Activated CD8-positive, alpha-beta T cell treated with anti-CD3 and anti-CD28 coated beads, Interleukin-2, amount 10 ng/mL, durations not matched to agents 7 days and 5 days (primary cell): ENCODE results near the gene ADPGK. TPM values are rescaled to one million over a fixed set of nuclear protein-coding genes. Genes with fewer than 3 reads are reported as not detected.
A peak's percentile ranks its signal among the peaks of the same experiment; 100 is the strongest.

Experiments
- ATAC-seq: fragments of 150-1000 bp; cut with Tn5 transposase; one replicate; pipeline ENCODE4 v1.10.0; 2021; ENCODE audit warnings: moderate library complexity
- CTCF ChIA-PET: fragments of 350-600 bp; sonication (Branson Sonifier 250); formaldehyde crosslinking; loops from one replicate; lab custom pipeline; 2021; ENCODE audit warnings: antibody characterized with exemption; lab: Charles Lee
- POLR2A ChIA-PET: fragments of 350-600 bp; sonication (Branson Sonifier 250); formaldehyde crosslinking; loops from one replicate; lab custom pipeline; 2021; ENCODE audit warnings: antibody characterized with exemption; lab: Charles Lee
- DNase-seq: peaks from one replicate; pipeline ENCODE4 v3.0.0-alpha.2; 2020
- H3K27ac Mint-ChIP-seq: one replicate; pipeline ENCODE4 v1.8.0; 2021; ENCODE audit warnings: mild to moderate bottlenecking, mixed read lengths
- H3K27me3 Mint-ChIP-seq: one replicate; pipeline ENCODE4 v1.8.0; 2021; ENCODE audit warnings: low read depth, mixed read lengths
- H3K36me3 Mint-ChIP-seq: one replicate; pipeline ENCODE4 v1.8.0; 2021; ENCODE audit warnings: low read depth, mixed read lengths
- H3K4me1 Mint-ChIP-seq: one replicate; pipeline ENCODE4 v1.8.0; 2021; ENCODE audit warnings: low read depth, mixed read lengths
- H3K4me3 Mint-ChIP-seq: one replicate; pipeline ENCODE4 v1.8.0; 2021; ENCODE audit warnings: mild to moderate bottlenecking, mixed read lengths
- H3K9me3 Mint-ChIP-seq: one replicate; pipeline ENCODE4 v1.8.0; 2022; ENCODE audit warnings: mixed read lengths; ENCODE audit not compliant: insufficient read depth
- total RNA-seq, 2 experiments: library from RNA; stranded (reverse); gene quantifications; one replicate each; pipeline ENCODE4 v1.2.3, GENCODE V29; 2021

Gene ADPGK
- total RNA-seq, 2 experiments from 2014 or later: 69.3 to 76.2 TPM

- Mint-ChIP-seq H3K9me3 (peaks cover 17% of the 10 kb centered on the region), H3K4me3 (no peak overlapping the region), H3K27ac (no peak overlapping the region), H3K36me3 (peaks cover 73% of the 10 kb centered on the region), H3K4me1 (peaks cover 15% of the 10 kb centered on the region), H3K27me3 (no peaks in the 10 kb centered on the region)
- ATAC-seq (no peak), DNase-seq (no peak)
- CTCF ChIA-PET: interaction anchor here (6.2 kb wide), 1 partner anchor 49 kb away, joined by 23 read pairs; no protein-coding TSS in a partner anchor
- POLR2A ChIA-PET: no interaction called here
Measured at GRCh38 chr15:72771329-72771725, 12.2 kb downstream of the ADPGK start.

- Mint-ChIP-seq H3K36me3 (peaks cover 75% of the 10 kb centered on the region), H3K4me3 (no peak overlapping the region), H3K27me3 (no peaks in the 10 kb centered on the region), H3K27ac (no peak overlapping the region), H3K9me3 (peaks cover 17% of the 10 kb centered on the region), H3K4me1 (peaks cover 15% of the 10 kb centered on the region)
- ChIA-PET CTCF (no interaction called here), POLR2A (no interaction called here)
- DNase-seq: no peak
- ATAC-seq: no peak
Measured at GRCh38 chr15:72770673-72771328, 12.8 kb downstream of the ADPGK start.

GRCh38 chr15:72766780-72767179, 16.8 kb downstream of the ADPGK start:
- Mint-ChIP-seq H3K4me3 (no peak overlapping the region), H3K36me3 (peaks cover 79% of the 10 kb centered on the region)
- no peak for ATAC-seq

GRCh38 chr15:72766025-72766424, 17.5 kb downstream of the ADPGK start:
- Mint-ChIP-seq H3K9me3 (peaks cover 17% of the 10 kb centered on the region), H3K36me3 (peaks cover 79% of the 10 kb centered on the region), H3K27me3 (no peaks in the 10 kb centered on the region), H3K27ac (no peak overlapping the region), H3K4me1 (peaks cover 8% of the 10 kb centered on the region), H3K4me3 (no peak overlapping the region)
- POLR2A ChIA-PET: interaction anchor here (0.6 to 0.7 kb wide), 2 partner anchors 331 to 423 kb away, joined by 4 read pairs; no protein-coding TSS in a partner anchor
- CTCF ChIA-PET: interaction anchor here (3.1 kb wide), 1 partner anchor 44 kb away, joined by 16 read pairs; no protein-coding TSS in a partner anchor
- ATAC-seq: no peak
- no peak for DNase-seq

More at GRCh38 chr15:72766780-72767179, 16.8 kb downstream of the ADPGK start:
- Mint-ChIP-seq H3K9me3 (peaks cover 17% of the 10 kb centered on the region), H3K27ac (no peak overlapping the region), H3K27me3 (no peaks in the 10 kb centered on the region), H3K4me1 (peaks cover 6% of the 10 kb centered on the region)
- DNase-seq: no peak
- POLR2A ChIA-PET: no interaction called here
- CTCF ChIA-PET: interaction anchor here (1.3 to 3.1 kb wide), 3 partner anchors 17 to 45 kb away, joined by 3 to 16 read pairs (median 11); no protein-coding TSS in a partner anchor

- no peak for DNase-seq
- ChIA-PET CTCF (interaction anchor here (0.6 to 3.1 kb wide), 5 partner anchors 11 to 321 kb away, joined by 3 to 16 read pairs (median 3); no protein-coding TSS in a partner anchor), POLR2A (no interaction called here)
- no peaks in the 10 kb centered on the region for H3K27me3 Mint-ChIP-seq
- peaks cover 81% of the 10 kb centered on the region for H3K36me3 Mint-ChIP-seq
- peaks cover 8% of the 10 kb centered on the region for H3K4me1 Mint-ChIP-seq
- no peak for ATAC-seq
- H3K9me3 Mint-ChIP-seq: peaks cover 17% of the 10 kb centered on the region
- no peak overlapping the region for H3K4me3 Mint-ChIP-seq
- no peak overlapping the region for H3K27ac Mint-ChIP-seq
Measured at GRCh38 chr15:72764656-72765055, 18.9 kb downstream of the ADPGK start.

GRCh38 chr15:72760590-72761260, 22.8 kb downstream of the ADPGK start:
- ChIA-PET CTCF (no interaction called here), POLR2A (no interaction called here)
- ATAC-seq (no peak), DNase-seq (no peak)
- no peak overlapping the region for H3K27ac Mint-ChIP-seq
- peaks cover 8% of the 10 kb centered on the region for H3K4me1 Mint-ChIP-seq
- H3K27me3 Mint-ChIP-seq: no peaks in the 10 kb centered on the region
- no peak overlapping the region for H3K4me3 Mint-ChIP-seq
- H3K36me3 Mint-ChIP-seq: peaks cover 74% of the 10 kb centered on the region
- no peaks in the 10 kb centered on the region for H3K9me3 Mint-ChIP-seq

GRCh38 chr15:72758182-72758581, 25.4 kb downstream of the ADPGK start:
- ATAC-seq (no peak), DNase-seq (no peak)
- Mint-ChIP-seq H3K4me3 (no peak overlapping the region), H3K27me3 (no peaks in the 10 kb centered on the region), H3K36me3 (peaks cover 80% of the 10 kb centered on the region), H3K9me3 (no peaks in the 10 kb centered on the region), H3K4me1 (peaks cover 9% of the 10 kb centered on the region), H3K27ac (no peak overlapping the region)
- ChIA-PET CTCF (no interaction called here), POLR2A (no interaction called here)

GRCh38 chr15:72754096-72754495, 29.5 kb downstream of the ADPGK start:
- H3K36me3 Mint-ChIP-seq: peaks cover 64% of the 10 kb centered on the region
- peaks cover 22% of the 10 kb centered on the region for H3K4me1 Mint-ChIP-seq
- no peak for DNase-seq

GRCh38 chr15:72751751-72752455, 31.7 kb downstream of the ADPGK start:
- Mint-ChIP-seq H3K27ac (peak overlapping the region; percentile 66), H3K4me3 (no peak overlapping the region), H3K9me3 (no peaks in the 10 kb centered on the region), H3K4me1 (peaks cover 22% of the 10 kb centered on the region), H3K36me3 (peaks cover 55% of the 10 kb centered on the region), H3K27me3 (no peaks in the 10 kb centered on the region)
- POLR2A ChIA-PET: interaction anchor here (1.7 kb wide), 2 partner anchors 9 to 12 kb away, joined by 4 to 5 read pairs; no protein-coding TSS in a partner anchor
- no peak for DNase-seq
- no peak for ATAC-seq
- CTCF ChIA-PET: interaction anchor here (1.2 to 2.6 kb wide), 5 partner anchors 15 to 30 kb away, joined by 3 to 12 read pairs (median 4); no protein-coding TSS in a partner anchor

More at GRCh38 chr15:72754096-72754495, 29.5 kb downstream of the ADPGK start:
- H3K9me3 Mint-ChIP-seq: no peaks in the 10 kb centered on the region
- H3K27me3 Mint-ChIP-seq: no peaks in the 10 kb centered on the region
- ATAC-seq: no peak
- POLR2A ChIA-PET: interaction anchor here (1.6 kb wide), 1 partner anchor 18 kb away, joined by 3 read pairs; no protein-coding TSS in a partner anchor
- no peak overlapping the region for H3K27ac Mint-ChIP-seq
- H3K4me3 Mint-ChIP-seq: no peak overlapping the region
- CTCF ChIA-PET: interaction anchor here (0.7 to 1.5 kb wide), 3 partner anchors 10 to 444 kb away, joined by 3 to 10 read pairs (median 3); no protein-coding TSS in a partner anchor

- ChIA-PET POLR2A (no interaction called here), CTCF (interaction anchor here (1.0 to 2.6 kb wide), 4 partner anchors 14 to 27 kb away, joined by 3 to 8 read pairs (median 6); no protein-coding TSS in a partner anchor)
- Mint-ChIP-seq H3K27me3 (no peaks in the 10 kb centered on the region), H3K4me1 (peaks cover 22% of the 10 kb centered on the region), H3K27ac (no peak overlapping the region), H3K4me3 (no peak overlapping the region), H3K9me3 (no peaks in the 10 kb centered on the region), H3K36me3 (peaks cover 44% of the 10 kb centered on the region)
- DNase-seq (no peak), ATAC-seq (no peak)
Measured at GRCh38 chr15:72749700-72750099, 33.9 kb downstream of the ADPGK start.

GRCh38 chr15:72740219-72740618, 43.3 kb downstream of the ADPGK start:
- POLR2A ChIA-PET: interaction anchor here (0.8 to 1.9 kb wide), 3 partner anchors 12 to 45 kb away, joined by 3 to 5 read pairs (median 4); no protein-coding TSS in a partner anchor
- peaks cover 35% of the 10 kb centered on the region for H3K4me1 Mint-ChIP-seq
- no peak for DNase-seq
- peak; percentile 76 for ATAC-seq
- H3K4me3 Mint-ChIP-seq: peak overlapping the region; percentile 56
- peak overlapping the region; percentile 83 for H3K27ac Mint-ChIP-seq
- no peaks in the 10 kb centered on the region for H3K9me3 Mint-ChIP-seq
- H3K36me3 Mint-ChIP-seq: peaks cover 61% of the 10 kb centered on the region
- CTCF ChIA-PET: interaction anchor here (0.9 to 2.8 kb wide), 7 partner anchors 8 to 44 kb away, joined by 3 to 25 read pairs (median 3); no protein-coding TSS in a partner anchor
- no peaks in the 10 kb centered on the region for H3K27me3 Mint-ChIP-seq
